Skeletal muscle satellite cell (primary cell): Measurements from ENCODE around the gene KLHL35.

Experiments used
- H3K27me3 ChIP-seq: 2 replicates; pipeline ENCODE4 v1.7.0; 2013; ENCODE audit warnings: low read length; ENCODE audit not compliant: control insufficient read depth, insufficient read depth
- H3K36me3 ChIP-seq: 2 replicates; pipeline ENCODE4 v1.7.0; 2013; ENCODE audit warnings: mild to moderate bottlenecking, control low read depth, low read length; ENCODE audit not compliant: insufficient read depth
- H3K4me1 ChIP-seq: 2 replicates; pipeline ENCODE4 v1.7.0; 2013; ENCODE audit warnings: low read length; ENCODE audit not compliant: control insufficient read depth, insufficient read depth
- H3K4me2 ChIP-seq: 2 replicates; pipeline ENCODE4 v1.7.0; 2013; ENCODE audit warnings: mild to moderate bottlenecking, low read length
- H3K4me3 ChIP-seq: 2 replicates; pipeline ENCODE4 v1.7.0; 2013; ENCODE audit warnings: low read length
- H3K9ac ChIP-seq: 2 replicates; pipeline ENCODE4 v1.7.0; 2013; ENCODE audit warnings: mild to moderate bottlenecking, low read depth, low read length, moderate library complexity
- H3K9me3 ChIP-seq: replicated peaks from 2 replicates; pipeline ENCODE4 v1.7.0; 2013; ENCODE audit warnings: mild to moderate bottlenecking, control low read depth, low read length

Gene KLHL35

DNA sequence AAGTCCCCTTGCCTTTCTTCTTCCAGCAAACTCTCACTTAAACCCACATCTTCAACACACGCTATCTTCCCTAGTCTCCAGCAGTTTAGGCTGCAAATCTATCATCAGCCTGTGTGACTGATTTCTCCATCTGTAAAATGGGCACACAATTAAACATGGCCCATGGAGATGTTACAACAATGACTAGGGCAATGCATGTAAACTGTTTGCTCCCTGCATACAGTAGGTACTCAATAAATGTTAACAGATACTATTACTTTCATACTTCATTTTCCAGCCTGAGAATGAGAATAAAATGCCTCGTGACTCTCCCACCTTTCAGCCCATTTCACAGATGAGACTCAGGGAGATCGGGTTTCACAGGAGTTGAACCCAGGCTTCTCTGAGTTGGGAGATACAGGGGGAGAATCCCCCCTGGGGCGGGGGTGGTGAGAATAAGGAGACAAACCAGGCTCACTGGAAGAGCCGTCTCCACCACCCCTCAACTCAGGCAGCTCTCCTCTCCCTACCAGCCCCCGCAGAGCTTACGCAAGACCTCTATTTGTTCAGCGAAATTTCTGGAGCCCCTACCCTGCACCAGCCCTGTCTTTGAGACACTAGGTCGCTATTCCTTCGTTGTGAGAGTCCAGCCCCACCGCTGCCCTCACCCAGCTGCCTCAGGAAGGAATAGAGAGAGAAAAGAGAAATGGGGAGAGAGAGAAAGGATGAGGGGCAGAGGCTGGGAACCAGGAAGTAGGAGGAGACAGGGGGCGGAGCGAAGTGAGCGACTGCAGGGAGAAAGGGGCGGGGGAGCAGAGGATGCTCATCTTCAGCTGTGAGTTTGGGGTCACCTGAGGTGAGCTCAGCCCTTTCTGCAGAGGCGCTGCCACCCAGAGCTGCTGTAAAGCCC is 42.1 kb upstream of the KLHL35 start:
- Histone ChIP-seq H3K4me2 (peak overlapping the region; percentile 72), H3K4me3 (no peak overlapping the region), H3K9me3 (no peaks in the 10 kb centered on the region), H3K36me3 (no peaks in the 10 kb centered on the region), H3K27me3 (no peaks in the 10 kb centered on the region), H3K4me1 (peaks cover 16% of the 10 kb centered on the region), H3K9ac (peak overlapping the region; percentile 26)

DNA sequence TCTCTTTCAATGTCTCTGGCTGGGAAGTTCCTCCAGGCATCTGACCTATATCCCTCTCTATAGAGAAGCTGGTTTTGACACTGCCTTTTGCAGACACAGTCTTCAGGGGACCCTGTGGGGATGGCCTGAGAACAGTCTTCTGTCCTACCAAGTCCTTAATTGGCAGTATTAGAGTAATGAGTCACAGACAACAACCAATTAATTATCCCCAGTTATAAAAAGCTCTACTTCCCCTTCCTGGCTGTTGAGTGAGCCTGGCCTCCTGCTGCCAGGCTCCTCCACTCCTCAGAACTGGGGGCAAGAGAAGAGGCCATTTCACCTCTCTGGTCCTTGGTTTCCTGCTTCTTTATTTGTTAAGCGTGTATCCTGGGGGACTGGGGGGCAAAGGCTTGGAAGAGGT is 41.2 kb upstream of the KLHL35 start:
- no peaks in the 10 kb centered on the region for H3K9me3 ChIP-seq
- H3K4me3 ChIP-seq: no peak overlapping the region
- no peaks in the 10 kb centered on the region for H3K36me3 ChIP-seq
- no peak overlapping the region for H3K9ac ChIP-seq
- peaks cover 16% of the 10 kb centered on the region for H3K4me1 ChIP-seq
- no peak overlapping the region for H3K4me2 ChIP-seq
- H3K27me3 ChIP-seq: no peaks in the 10 kb centered on the region

DNA sequence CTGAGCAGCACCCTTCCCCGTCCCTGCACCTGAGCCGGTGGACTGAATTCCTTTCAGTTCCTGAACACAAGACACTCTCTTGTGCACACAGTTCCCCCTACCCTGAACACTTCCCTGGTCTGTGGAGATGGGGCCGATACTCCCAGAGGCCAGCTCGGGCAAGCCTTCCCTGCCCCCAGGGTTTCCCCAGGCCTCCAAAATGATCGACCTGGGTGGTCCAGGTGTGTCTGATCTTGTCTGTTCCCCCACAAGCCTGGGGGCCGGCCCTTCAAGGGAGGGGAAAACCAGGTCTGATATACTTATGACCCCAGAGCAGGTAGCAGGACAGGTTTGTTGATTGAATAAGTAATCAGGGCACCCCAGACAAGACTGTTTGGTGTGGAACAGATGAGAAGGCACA is 40.7 kb upstream of the KLHL35 start:
- Histone ChIP-seq H3K4me1 (peaks cover 20% of the 10 kb centered on the region), H3K9me3 (no peaks in the 10 kb centered on the region), H3K4me2 (no peak overlapping the region), H3K9ac (no peak overlapping the region), H3K27me3 (no peaks in the 10 kb centered on the region), H3K36me3 (no peaks in the 10 kb centered on the region), H3K4me3 (no peak overlapping the region)

DNA sequence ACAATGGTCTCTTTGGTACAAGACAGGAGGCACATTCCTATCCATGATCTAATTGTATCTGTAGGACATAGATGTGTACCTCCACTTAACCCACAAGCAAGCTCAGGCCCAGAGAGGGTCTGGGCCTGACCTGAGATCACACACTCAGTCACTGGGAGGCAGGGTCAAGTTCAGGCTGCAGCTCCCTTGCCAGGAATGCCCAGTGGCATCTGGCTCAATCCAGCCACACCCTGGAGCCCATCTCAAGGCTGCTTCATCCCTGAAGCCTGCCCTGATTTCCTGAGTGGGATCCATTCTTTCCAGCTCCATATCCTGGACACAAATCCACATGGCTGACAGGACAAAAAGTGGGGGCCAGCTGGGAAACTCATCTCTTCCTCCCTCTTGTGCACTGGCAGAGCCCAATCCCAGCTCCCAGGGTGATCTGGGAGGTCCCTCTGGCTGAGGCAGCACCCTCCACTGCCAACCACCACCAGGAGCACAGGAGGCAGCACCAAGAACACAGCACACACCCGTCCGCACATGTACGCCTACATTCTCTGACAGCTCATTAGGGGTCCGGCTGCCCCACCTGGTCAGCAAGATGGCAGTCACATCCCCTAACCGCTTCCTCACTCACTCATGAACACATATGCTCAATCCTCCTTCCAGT is 39.2 kb upstream of the KLHL35 start:
- Histone ChIP-seq H3K4me3 (no peak overlapping the region), H3K9ac (no peak overlapping the region), H3K9me3 (no peaks in the 10 kb centered on the region), H3K27me3 (no peaks in the 10 kb centered on the region), H3K36me3 (no peaks in the 10 kb centered on the region), H3K4me1 (peaks cover 24% of the 10 kb centered on the region), H3K4me2 (no peak overlapping the region)

DNA sequence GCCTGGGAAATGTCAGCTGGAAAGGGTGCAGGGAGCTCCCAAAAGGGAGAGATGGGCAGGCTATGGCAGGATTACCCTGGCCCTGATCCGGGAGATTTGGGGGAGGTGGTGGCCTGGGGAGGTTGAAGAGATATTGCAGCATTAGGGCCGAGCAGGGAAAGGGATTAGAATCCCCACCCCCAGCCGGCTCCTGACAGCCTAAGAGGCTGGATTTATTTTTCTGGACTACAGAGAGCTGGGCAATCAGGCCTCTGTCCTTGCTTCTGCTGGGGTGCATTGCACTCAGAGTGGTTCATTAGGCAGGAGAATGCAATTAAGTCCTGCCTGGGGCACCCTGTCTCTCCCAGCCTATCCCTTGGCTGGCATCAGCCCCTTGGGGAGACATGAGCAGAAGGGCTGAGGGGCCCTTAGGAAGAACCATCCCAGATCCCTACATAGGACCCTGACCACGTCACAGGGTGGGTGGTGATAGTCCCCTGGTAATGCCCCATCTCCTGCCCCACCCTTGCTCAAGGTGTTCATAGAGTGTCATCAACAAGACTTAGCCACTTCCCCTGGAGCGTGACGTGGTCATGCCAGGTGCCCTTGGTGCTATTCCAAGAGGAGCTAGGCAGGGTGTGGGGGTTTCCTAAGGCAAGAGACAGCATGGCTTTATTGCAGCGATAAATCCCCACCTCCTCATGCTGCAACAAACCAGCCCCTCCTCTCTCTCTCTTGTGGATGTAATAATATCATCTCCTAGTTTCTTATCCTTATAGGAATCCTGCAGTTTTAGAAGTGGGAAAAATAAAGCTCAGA is 38.4 kb upstream of the KLHL35 start:
- no peaks in the 10 kb centered on the region for H3K27me3 ChIP-seq
- H3K4me1 ChIP-seq: peaks cover 23% of the 10 kb centered on the region
- H3K36me3 ChIP-seq: no peaks in the 10 kb centered on the region
- H3K9me3 ChIP-seq: no peaks in the 10 kb centered on the region
- no peak overlapping the region for H3K4me3 ChIP-seq
- H3K9ac ChIP-seq: no peak overlapping the region
- no peak overlapping the region for H3K4me2 ChIP-seq

DNA sequence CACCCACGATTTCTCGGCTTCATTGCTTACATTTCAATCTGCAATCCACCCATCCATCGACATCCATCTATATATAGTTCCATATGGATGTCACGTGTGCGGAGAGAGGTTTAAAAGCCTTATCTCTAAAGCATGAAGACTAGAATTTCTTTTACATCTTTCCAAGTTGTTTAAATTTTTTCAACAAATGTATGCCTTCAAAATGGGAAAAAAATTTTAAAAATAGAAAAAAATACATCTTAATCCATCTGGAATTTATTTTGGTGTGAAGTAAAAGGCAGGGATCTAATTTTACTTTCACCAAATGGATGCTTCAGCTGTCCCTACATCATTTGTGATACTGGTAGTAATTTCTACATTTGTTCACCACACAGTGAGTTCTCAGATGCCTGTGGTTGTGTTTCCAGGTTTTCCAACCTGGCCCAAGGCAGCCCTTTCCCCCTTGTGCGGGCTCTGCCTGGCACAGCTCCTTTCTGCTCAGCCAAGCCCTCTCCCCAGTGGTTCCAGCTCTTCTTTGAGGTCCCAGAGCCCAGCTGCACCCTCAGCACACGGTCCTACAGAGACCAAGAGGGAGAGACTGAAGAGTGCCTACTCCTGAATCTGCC is 37.6 kb upstream of the KLHL35 start:
- Histone ChIP-seq H3K27me3 (no peaks in the 10 kb centered on the region), H3K36me3 (no peaks in the 10 kb centered on the region), H3K4me3 (no peak overlapping the region), H3K4me2 (no peak overlapping the region), H3K9ac (no peak overlapping the region), H3K9me3 (no peaks in the 10 kb centered on the region), H3K4me1 (peaks cover 22% of the 10 kb centered on the region)

DNA sequence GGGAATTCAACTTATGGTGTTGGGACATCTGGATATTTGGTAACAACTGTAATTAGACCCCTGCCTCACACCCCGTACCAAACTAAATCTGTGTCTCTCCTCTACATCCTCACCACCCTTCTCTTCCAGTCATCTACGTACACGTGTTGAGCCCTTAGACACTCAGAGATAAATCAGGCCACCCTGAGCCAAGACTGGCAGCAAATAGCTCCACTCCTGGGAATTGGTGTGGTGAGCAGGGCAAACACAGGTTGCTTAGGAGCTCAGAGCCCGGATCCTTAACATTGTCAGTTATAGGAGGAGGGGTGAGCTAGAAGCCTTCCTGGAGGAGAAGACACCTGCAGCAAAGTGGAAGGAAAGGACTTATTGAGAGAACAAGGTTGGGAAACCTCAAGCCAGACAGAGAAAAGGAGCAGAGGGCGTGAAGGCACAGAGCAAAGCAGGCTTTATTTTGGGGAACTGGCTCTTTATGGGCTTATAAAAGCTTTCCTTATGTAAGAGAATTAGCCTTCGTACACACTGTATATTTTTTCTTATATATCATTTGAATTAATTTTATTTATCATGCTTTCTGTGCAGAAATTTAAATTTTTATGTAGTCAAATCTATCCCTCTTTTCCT is 36.9 kb upstream of the KLHL35 start:
- no peaks in the 10 kb centered on the region for H3K9me3 ChIP-seq
- H3K27me3 ChIP-seq: no peaks in the 10 kb centered on the region
- H3K36me3 ChIP-seq: no peaks in the 10 kb centered on the region
- H3K4me3 ChIP-seq: no peak overlapping the region
- no peak overlapping the region for H3K9ac ChIP-seq
- H3K4me2 ChIP-seq: no peak overlapping the region
- peaks cover 16% of the 10 kb centered on the region for H3K4me1 ChIP-seq

DNA sequence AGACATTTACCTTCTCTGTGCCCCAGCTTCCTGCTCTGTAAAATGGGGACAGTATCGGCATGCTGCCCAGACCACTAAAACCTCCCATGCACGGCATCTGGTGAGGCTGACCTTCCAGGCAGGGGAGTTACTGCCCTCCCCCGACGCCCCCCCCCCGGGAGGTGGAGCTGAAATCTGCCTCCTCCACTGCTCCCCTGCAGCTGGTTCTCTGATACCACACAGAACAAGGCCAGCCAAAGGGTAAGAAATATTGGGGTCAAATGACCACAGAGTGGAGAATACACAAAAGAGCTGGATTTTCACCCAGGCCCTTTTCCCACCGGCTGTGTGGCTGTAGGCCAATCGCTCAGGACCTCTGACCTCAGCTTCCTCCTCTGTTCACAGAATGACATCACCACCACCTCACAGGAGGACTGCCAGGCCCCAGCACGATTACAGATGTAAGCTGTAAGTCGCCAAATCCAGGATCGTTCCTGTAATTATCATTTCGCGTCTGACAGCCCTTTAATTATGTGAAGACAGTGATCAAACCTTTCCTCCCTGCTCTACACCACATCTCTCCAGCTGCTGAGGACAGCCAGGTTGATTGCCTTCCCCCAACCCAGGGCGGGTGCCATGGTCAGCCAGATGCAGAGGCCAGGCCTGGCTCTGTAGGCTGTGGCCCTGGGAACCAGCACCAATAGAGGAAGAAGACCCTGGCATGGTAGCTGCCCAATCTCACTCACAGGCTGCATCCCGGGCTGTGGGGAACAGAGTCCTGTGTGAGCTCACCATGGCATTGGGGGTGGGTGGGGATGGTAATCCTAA is 35.7 kb upstream of the KLHL35 start:
- Histone ChIP-seq H3K4me3 (no peak overlapping the region), H3K9ac (no peak overlapping the region), H3K4me2 (no peak overlapping the region), H3K36me3 (no peaks in the 10 kb centered on the region), H3K4me1 (peaks cover 16% of the 10 kb centered on the region), H3K9me3 (no peaks in the 10 kb centered on the region), H3K27me3 (no peaks in the 10 kb centered on the region)

DNA sequence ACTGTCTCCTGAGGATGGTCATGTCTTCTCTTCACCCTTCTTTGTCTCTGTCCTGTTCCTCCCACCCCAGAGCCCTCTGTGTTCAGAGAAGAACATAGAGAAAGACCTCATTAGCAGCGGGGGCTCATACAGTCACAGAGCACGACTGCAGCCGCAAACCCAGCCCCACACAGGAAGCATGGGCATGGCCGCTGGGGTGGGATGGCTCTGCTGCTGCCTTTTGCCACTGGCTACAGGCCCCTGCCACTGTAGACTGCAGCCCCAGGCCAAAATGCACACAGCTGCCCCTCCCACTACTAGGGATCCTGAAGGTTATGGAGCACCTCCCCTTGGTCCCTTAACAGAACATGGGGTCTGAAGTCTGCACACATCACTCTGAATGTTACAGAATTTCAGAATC is 34.9 kb upstream of the KLHL35 start:
- no peak overlapping the region for H3K9ac ChIP-seq
- H3K4me3 ChIP-seq: no peak overlapping the region
- H3K4me2 ChIP-seq: no peak overlapping the region
- H3K27me3 ChIP-seq: no peaks in the 10 kb centered on the region
- peaks cover 16% of the 10 kb centered on the region for H3K4me1 ChIP-seq
- no peaks in the 10 kb centered on the region for H3K9me3 ChIP-seq
- no peaks in the 10 kb centered on the region for H3K36me3 ChIP-seq

DNA sequence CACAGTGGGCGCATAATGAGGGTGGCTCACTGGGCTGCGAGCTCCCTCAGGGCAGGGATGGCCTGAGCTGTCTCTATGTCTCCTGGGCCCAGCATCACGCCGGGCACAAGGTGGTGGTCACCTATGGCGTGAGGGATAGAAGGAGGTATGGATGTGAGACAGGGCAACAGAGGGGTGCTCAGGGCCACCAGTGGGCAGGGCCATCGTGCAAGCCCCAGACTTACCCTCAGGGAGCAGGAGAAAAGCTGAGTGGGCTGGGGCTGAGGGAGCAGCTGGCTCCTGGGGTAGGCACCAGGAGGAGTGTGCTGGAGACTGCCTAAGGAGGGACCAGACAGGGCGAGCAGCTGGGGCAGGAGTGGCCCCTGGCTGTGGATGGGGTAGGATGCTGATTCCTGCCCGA is 34.3 kb upstream of the KLHL35 start:
- no peak overlapping the region for H3K9ac ChIP-seq

More for the DNA sequence above, 34.3 kb upstream of the KLHL35 start:
- Histone ChIP-seq H3K4me3 (no peak overlapping the region), H3K36me3 (no peaks in the 10 kb centered on the region), H3K9me3 (no peaks in the 10 kb centered on the region), H3K27me3 (no peaks in the 10 kb centered on the region), H3K4me1 (peaks cover 16% of the 10 kb centered on the region), H3K4me2 (no peak overlapping the region)
